WERI-Rb-1 (cell line): ENCODE data around the gene PRDX2.
A peak's percentile ranks its signal among the peaks of the same experiment; 100 is the strongest.

ENCODE experiments used
- DNase-seq: peaks from one replicate; pipeline ENCODE4 v3.0.0-alpha.2; 2020
- H3K27ac ChIP-seq: fragments of 250-450 bp; sonication (Bioruptor Pico); 2 replicates; pipeline ENCODE4 v1.5.1; 2020; ENCODE audit warnings: mild to moderate bottlenecking, moderate library complexity
- H3K27me3 ChIP-seq: fragments of 250-450 bp; sonication (Bioruptor Pico); 2 replicates; pipeline ENCODE4 v1.5.1; 2021; ENCODE audit warnings: mild to moderate bottlenecking, low read depth, moderate library complexity; ENCODE audit not compliant: insufficient read depth, severe bottlenecking
- H3K36me3 ChIP-seq: fragments of 250-450 bp; sonication (Bioruptor Pico); 2 replicates; pipeline ENCODE4 v1.5.1; 2020; ENCODE audit warnings: mild to moderate bottlenecking, moderate library complexity
- H3K4me3 ChIP-seq: 2 replicates; pipeline ENCODE4 v1.5.1; 2011; ENCODE audit warnings: low read depth, mild to moderate bottlenecking, control low read depth, low read length
- H3K9me3 ChIP-seq: fragments of 250-450 bp; sonication (Bioruptor Pico); 2 replicates; pipeline ENCODE4 v1.5.1; 2021; ENCODE audit warnings: mild to moderate bottlenecking, moderate library complexity; ENCODE audit not compliant: severe bottlenecking
- TF ChIP-seq, protein P1 (sequence below): IDR thresholded peaks from 2 replicates; pipeline ENCODE4 v1.5.1; 2011; ENCODE audit warnings: low read depth, mild to moderate bottlenecking, control low read depth, inconsistent platforms, low read length

Gene PRDX2

GRCh38 chr19:12749938-12750521 lies 51.6 kb downstream of the PRDX2 start:
- Histone ChIP-seq H3K27ac (no peak overlapping the region), H3K36me3 (peaks cover 30% of the 10 kb centered on the region), H3K4me3 (no peak overlapping the region), H3K9me3 (no peaks in the 10 kb centered on the region), H3K27me3 (no peaks in the 10 kb centered on the region)
- TF ChIP-seq, protein P1, sequence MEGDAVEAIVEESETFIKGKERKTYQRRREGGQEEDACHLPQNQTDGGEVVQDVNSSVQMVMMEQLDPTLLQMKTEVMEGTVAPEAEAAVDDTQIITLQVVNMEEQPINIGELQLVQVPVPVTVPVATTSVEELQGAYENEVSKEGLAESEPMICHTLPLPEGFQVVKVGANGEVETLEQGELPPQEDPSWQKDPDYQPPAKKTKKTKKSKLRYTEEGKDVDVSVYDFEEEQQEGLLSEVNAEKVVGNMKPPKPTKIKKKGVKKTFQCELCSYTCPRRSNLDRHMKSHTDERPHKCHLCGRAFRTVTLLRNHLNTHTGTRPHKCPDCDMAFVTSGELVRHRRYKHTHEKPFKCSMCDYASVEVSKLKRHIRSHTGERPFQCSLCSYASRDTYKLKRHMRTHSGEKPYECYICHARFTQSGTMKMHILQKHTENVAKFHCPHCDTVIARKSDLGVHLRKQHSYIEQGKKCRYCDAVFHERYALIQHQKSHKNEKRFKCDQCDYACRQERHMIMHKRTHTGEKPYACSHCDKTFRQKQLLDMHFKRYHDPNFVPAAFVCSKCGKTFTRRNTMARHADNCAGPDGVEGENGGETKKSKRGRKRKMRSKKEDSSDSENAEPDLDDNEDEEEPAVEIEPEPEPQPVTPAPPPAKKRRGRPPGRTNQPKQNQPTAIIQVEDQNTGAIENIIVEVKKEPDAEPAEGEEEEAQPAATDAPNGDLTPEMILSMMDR = no peak
- DNase-seq = no peak

DNA sequence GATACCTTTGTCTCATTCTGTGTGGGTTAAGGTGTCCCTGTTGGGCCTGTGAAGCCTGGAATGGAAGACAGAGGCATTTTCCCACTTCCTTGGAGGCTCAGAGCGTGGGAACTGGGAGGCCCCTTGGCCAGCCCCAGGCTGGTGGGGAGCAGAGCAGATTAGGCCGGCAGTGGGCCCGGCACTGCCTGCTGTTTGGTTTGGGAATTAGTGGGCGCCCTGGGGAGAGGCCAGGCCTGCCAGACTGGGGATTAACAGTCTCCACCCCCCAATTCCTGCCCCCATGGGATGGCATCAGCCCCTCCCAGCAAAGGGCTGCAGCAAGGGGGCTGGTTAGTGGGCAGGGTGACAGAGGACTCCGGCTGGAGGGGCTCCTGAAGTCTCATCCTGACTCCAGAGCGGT lies 53.1 kb downstream of the PRDX2 start:
- Histone ChIP-seq H3K36me3 (peaks cover 40% of the 10 kb centered on the region), H3K9me3 (no peaks in the 10 kb centered on the region), H3K4me3 (no peak overlapping the region), H3K27me3 (no peaks in the 10 kb centered on the region), H3K27ac (peak overlapping the region; percentile 57)
- TF ChIP-seq, protein P1 = no peak
- DNase-seq = peak; percentile 84
